ENCODE data around the gene KPTN. TPM values are rescaled to one million over a fixed set of nuclear protein-coding genes. Genes with fewer than 3 reads are reported as not detected.

Gene KPTN
- total and polyA plus RNA-seq, 2 of the 13 experiments (the other 11 are each of a cell fraction or from before 2014, with no cell fraction given): 9.1 to 13.3 TPM

GRCh38 chr19:47514869-47515588 lies 31.0 kb upstream of the KPTN start, which contains the start of gene NAPA (continued):
- TF ChIP-seq, protein P1, sequence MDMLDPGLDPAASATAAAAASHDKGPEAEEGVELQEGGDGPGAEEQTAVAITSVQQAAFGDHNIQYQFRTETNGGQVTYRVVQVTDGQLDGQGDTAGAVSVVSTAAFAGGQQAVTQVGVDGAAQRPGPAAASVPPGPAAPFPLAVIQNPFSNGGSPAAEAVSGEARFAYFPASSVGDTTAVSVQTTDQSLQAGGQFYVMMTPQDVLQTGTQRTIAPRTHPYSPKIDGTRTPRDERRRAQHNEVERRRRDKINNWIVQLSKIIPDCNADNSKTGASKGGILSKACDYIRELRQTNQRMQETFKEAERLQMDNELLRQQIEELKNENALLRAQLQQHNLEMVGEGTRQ (IDR thresholded peaks at IDR 0.05; ENCODE audit: low read depth, low read length): peak; percentile 95; the same call in 1 of the 2 replicates
- TF ChIP-seq, protein P1 (CRISPR knock-in tag; IDR thresholded peaks at IDR 0.05; ENCODE audit: borderline replicate concordance): peak; percentile 100
- TF ChIP-seq MXD4 (CRISPR knock-in tag; IDR thresholded peaks at IDR 0.05): peak; percentile 28; the same call in 1 of the 2 replicates
- TF ChIP-seq BORCS8-MEF2B (CRISPR knock-in tag; IDR thresholded peaks at IDR 0.05): 0 out of 2 replicates have a peak, but pooled peaks have one; percentile 13
- TF ChIP-seq RARA (CRISPR knock-in tag; IDR thresholded peaks at IDR 0.05): no peak
- TF ChIP-seq EZH2 (conservative IDR thresholded peaks at IDR 0.05; ENCODE audit: low read depth, low read length): no peak
- TF ChIP-seq ZMYM3 (CRISPR knock-in tag; IDR thresholded peaks at IDR 0.05): peak; percentile 39; the same call in 1 of the 2 replicates
- TF ChIP-seq ZNF460 (CRISPR knock-in tag; IDR thresholded peaks at IDR 0.05; ENCODE audit: borderline replicate concordance): no peak
- no peak; the same call in 1 of the 2 replicates for TF ChIP-seq STAT6 (CRISPR knock-in tag; IDR thresholded peaks at IDR 0.05; ENCODE audit: borderline replicate concordance)
- peak; percentile 92 for TF ChIP-seq MNT (IDR thresholded peaks at IDR 0.05)
- TF ChIP-seq NR1H2 (CRISPR knock-in tag; IDR thresholded peaks at IDR 0.05; ENCODE audit: borderline replicate concordance, low read depth): no peak
- TF ChIP-seq KMT2A (CRISPR knock-in tag; IDR thresholded peaks at IDR 0.05): peak; percentile 49; the same call in 1 of the 2 replicates
- TF ChIP-seq, protein P2, sequence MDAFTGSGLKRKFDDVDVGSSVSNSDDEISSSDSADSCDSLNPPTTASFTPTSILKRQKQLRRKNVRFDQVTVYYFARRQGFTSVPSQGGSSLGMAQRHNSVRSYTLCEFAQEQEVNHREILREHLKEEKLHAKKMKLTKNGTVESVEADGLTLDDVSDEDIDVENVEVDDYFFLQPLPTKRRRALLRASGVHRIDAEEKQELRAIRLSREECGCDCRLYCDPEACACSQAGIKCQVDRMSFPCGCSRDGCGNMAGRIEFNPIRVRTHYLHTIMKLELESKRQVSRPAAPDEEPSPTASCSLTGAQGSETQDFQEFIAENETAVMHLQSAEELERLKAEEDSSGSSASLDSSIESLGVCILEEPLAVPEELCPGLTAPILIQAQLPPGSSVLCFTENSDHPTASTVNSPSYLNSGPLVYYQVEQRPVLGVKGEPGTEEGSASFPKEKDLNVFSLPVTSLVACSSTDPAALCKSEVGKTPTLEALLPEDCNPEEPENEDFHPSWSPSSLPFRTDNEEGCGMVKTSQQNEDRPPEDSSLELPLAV (CRISPR knock-in tag; conservative IDR thresholded peaks at IDR 0.05; ENCODE audit: low read depth): no peak
- TF ChIP-seq ZNF674 (CRISPR knock-in tag; IDR thresholded peaks at IDR 0.05; ENCODE audit: low read depth): no peak
- TF ChIP-seq ZNF724P (CRISPR knock-in tag; IDR thresholded peaks at IDR 0.05; ENCODE audit: borderline replicate concordance): no peak
- TF ChIP-seq CEBPZ (IDR thresholded peaks at IDR 0.05; ENCODE audit: low read length): no peak
